Activated CD8-positive, alpha-beta T cell treated with anti-CD3 and anti-CD28 coated beads for 36 hours (primary cell): ENCODE results near the gene RIMBP2. TPM values are rescaled to one million over a fixed set of nuclear protein-coding genes. Genes with fewer than 3 reads are reported as not detected.

ENCODE experiments used
- ATAC-seq: fragments of 200-7000 bp; cut with Tn5 transposase; one replicate; pipeline ENCODE4 v1.10.0; 2021; ENCODE audit warnings: mild to moderate bottlenecking, moderate library complexity
- CTCF ChIA-PET: fragments of 350-600 bp; sonication (Branson Sonifier 250); formaldehyde crosslinking; loops from one replicate; lab custom pipeline; 2021; ENCODE audit warnings: antibody characterized with exemption; lab: Charles Lee
- POLR2A ChIA-PET: fragments of 350-600 bp; sonication (Branson Sonifier 250); formaldehyde crosslinking; loops from one replicate; lab custom pipeline; 2021; ENCODE audit warnings: antibody characterized with exemption; lab: Charles Lee
- DNase-seq: peaks from one replicate; pipeline ENCODE4 v3.0.0-alpha.2; 2020
- H3K27ac Mint-ChIP-seq: one replicate; pipeline ENCODE4 v1.8.0; 2021; ENCODE audit warnings: mild to moderate bottlenecking, mixed read lengths
- H3K27me3 Mint-ChIP-seq: one replicate; pipeline ENCODE4 v1.8.0; 2021; ENCODE audit warnings: mixed read lengths
- H3K36me3 Mint-ChIP-seq: one replicate; pipeline ENCODE4 v1.8.0; 2021; ENCODE audit warnings: low read depth, mixed read lengths
- H3K4me1 Mint-ChIP-seq: one replicate; pipeline ENCODE4 v1.8.0; 2021; ENCODE audit warnings: low read depth, mixed read lengths
- H3K4me3 Mint-ChIP-seq: one replicate; pipeline ENCODE4 v1.8.0; 2021; ENCODE audit warnings: mild to moderate bottlenecking, moderate library complexity, mixed read lengths
- H3K9me3 Mint-ChIP-seq: one replicate; pipeline ENCODE4 v1.8.0; 2021; ENCODE audit warnings: mixed read lengths
- CTCF ChIP-seq: fragments of 200-600 bp; IDR thresholded peaks from one replicate; pipeline ENCODE4 v1.8.0; 2022; ENCODE audit warnings: antibody characterized with exemption, mild to moderate bottlenecking
- intact Hi-C: fragments of 100-400 bp; cut with micrococcal nuclease; formaldehyde crosslinking; loops from one replicate; pipeline ENCODE4 v1.10.0; 2022
- total RNA-seq, 2 experiments: library from RNA; stranded (reverse); gene quantifications; one replicate each; pipeline ENCODE4 v1.2.3, GENCODE V29; 2021

Gene RIMBP2
- total RNA-seq, 2 experiments from 2014 or later, result not detected

DNA sequence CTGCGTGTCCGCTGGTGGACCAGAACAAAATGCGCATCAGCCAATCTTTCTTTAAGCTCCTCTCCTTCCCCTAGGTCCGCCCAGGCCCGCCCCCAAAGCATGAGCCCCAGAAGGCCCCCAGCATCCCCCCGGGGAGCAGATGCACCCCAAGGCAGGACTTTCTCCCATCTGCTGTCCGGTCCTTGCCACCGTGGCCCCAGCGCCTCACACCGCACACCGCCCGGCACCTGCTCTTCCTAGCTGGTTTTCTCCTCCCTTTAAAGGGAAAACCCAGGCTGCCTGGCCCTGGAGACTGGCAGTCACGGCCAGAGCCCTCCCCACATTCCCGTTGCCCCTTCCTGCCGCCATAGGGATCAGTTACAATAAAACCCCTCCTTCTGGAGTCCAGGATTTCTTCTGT is 30.2 kb downstream of the RIMBP2 start:
- no peak overlapping the region for H3K4me3 Mint-ChIP-seq
- peaks cover 7% of the 10 kb centered on the region for H3K27me3 Mint-ChIP-seq
- intact Hi-C loops, result no loop called here
- no peaks in the 10 kb centered on the region for H3K4me1 Mint-ChIP-seq
- no peak for DNase-seq
- ATAC-seq, result no peak
- ChIA-PET POLR2A (no interaction called here), CTCF (no interaction called here)
- no peaks in the 10 kb centered on the region for H3K9me3 Mint-ChIP-seq
- no peak for TF ChIP-seq CTCF
- H3K36me3 Mint-ChIP-seq, result no peaks in the 10 kb centered on the region
- H3K27ac Mint-ChIP-seq, result no peak overlapping the region

DNA sequence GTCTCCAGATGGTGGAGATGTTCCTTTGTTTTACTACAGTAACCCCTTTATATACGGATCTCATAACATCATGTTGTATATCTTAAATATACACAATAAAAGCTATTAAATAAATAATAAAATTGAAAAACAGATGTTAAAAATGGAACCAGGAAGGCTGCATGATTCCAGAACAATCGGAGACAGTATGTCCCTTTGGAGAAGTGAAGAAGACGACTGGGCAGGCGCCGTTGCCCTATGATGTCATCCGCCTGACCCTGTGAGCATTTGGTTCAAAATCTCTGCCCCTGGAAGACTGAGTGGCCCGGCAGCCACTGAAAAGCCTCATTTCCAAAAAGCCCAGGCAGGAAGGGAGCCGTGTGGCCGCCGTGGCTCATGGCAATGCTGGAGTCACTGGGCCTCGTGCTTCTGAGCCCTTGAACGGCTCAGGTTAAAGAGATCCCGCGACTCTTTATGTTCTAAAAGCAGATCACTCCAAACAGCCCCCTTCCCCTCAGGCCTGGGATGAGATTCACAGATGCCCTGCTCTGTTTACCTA is 30.8 kb downstream of the RIMBP2 start:
- Mint-ChIP-seq H3K4me1 (no peaks in the 10 kb centered on the region), H3K27ac (no peak overlapping the region), H3K9me3 (no peaks in the 10 kb centered on the region), H3K4me3 (no peak overlapping the region), H3K27me3 (peaks cover 7% of the 10 kb centered on the region), H3K36me3 (no peaks in the 10 kb centered on the region)
- ChIA-PET CTCF (no interaction called here), POLR2A (no interaction called here)
- intact Hi-C loops, result no loop called here
- no peak for TF ChIP-seq CTCF
- no peak for ATAC-seq
- DNase-seq, result no peak

DNA sequence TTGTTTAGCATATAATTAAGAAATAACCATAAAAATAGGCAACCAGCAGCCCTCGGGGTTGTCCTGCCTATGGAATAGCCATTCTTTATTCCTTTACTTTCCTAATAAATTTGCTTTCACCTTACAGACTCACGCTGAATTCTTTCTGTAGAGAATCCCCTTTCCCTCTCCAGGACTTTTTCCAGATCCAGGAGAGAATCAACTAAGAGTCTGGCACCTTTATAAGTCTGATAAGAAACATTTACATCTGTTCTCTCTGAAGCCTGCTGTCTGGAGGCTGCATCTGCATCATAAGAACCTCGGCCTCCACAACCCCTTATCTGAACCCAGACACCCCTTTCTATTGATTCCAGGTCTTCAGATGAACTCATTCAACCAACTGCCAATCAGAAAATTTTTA is 32.3 kb downstream of the RIMBP2 start:
- Mint-ChIP-seq H3K27ac (no peak overlapping the region), H3K4me3 (no peak overlapping the region), H3K36me3 (no peaks in the 10 kb centered on the region), H3K9me3 (no peaks in the 10 kb centered on the region), H3K4me1 (no peaks in the 10 kb centered on the region), H3K27me3 (peaks cover 7% of the 10 kb centered on the region)
- DNase-seq (no peak), ATAC-seq (no peak)
- CTCF ChIA-PET, result no interaction called here
- intact Hi-C loops, result no loop called here
- TF ChIP-seq CTCF, result no peak
- POLR2A ChIA-PET, result no interaction called here

DNA sequence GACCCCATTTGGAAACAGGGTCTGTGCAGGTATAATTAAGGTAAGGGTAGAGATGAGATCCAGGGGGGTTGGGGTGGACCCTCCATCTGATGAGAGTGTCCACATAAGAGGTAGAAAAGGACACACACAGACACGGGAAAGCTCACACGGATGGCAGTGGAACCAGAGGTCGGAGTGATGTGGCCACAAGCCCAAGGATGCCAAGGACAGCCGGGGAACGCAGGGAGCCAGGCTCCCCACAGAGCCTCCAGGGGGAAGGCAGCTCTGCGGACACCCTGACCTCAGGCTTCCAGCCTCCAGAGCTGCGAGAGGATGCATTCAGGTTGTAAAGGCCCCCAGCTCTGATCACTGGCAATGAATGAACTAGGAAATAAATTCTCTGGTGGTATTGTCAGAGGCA is 33.0 kb downstream of the RIMBP2 start:
- Mint-ChIP-seq H3K4me1 (no peaks in the 10 kb centered on the region), H3K27ac (no peak overlapping the region), H3K36me3 (no peaks in the 10 kb centered on the region), H3K4me3 (no peak overlapping the region), H3K9me3 (no peaks in the 10 kb centered on the region), H3K27me3 (peaks cover 7% of the 10 kb centered on the region)
- ATAC-seq (no peak), DNase-seq (no peak)
- no peak for TF ChIP-seq CTCF
- intact Hi-C loops, result no loop called here
- ChIA-PET CTCF (no interaction called here), POLR2A (no interaction called here)

GRCh38 chr12:130680451-130680990 is 35.6 kb downstream of the RIMBP2 start:
- intact Hi-C loops, result no loop called here
- no peaks in the 10 kb centered on the region for H3K36me3 Mint-ChIP-seq
- no peak overlapping the region for H3K4me3 Mint-ChIP-seq
- no peak overlapping the region for H3K27ac Mint-ChIP-seq
- DNase-seq (no peak), ATAC-seq (no peak)
- ChIA-PET POLR2A (no interaction called here), CTCF (interaction anchor here (1.0 kb wide), 1 partner anchor 68 kb away, joined by 3 read pairs; no protein-coding TSS in a partner anchor)
- H3K4me1 Mint-ChIP-seq, result no peaks in the 10 kb centered on the region
- no peaks in the 10 kb centered on the region for H3K27me3 Mint-ChIP-seq
- H3K9me3 Mint-ChIP-seq, result no peaks in the 10 kb centered on the region
- no peak for TF ChIP-seq CTCF
